H9 (cell line): ENCODE data around the gene MACC1. TPM values are rescaled to one million over a fixed set of nuclear protein-coding genes. Genes with fewer than 3 reads are reported as not detected.

Source experiments
- DNase-seq: peaks from one replicate; pipeline ENCODE4 v3.0.0-alpha.2; 2017
- H2AFZ ChIP-seq: one replicate; pipeline ENCODE4 v1.6.1; 2013; ENCODE audit warnings: mild to moderate bottlenecking, low read length, control low read depth, moderate library complexity
- H2AK5ac ChIP-seq: 2 replicates; pipeline ENCODE4 v1.6.1; 2013; ENCODE audit warnings: low read length, control low read depth, mixed read lengths; ENCODE audit not compliant: insufficient read length
- H2BK120ac ChIP-seq: one replicate; pipeline ENCODE4 v1.6.1; 2013; ENCODE audit warnings: low read depth, mild to moderate bottlenecking, low read length, control low read depth, inconsistent platforms; ENCODE audit not compliant: poor library complexity, severe bottlenecking
- H2BK12ac ChIP-seq: 2 replicates; pipeline ENCODE4 v1.6.1; 2013; ENCODE audit warnings: low read length, control low read depth, mixed read lengths, low read depth; ENCODE audit not compliant: insufficient read length
- H2BK15ac ChIP-seq: 2 replicates; pipeline ENCODE4 v1.6.1; 2013; ENCODE audit warnings: low read depth, low read length, control low read depth
- H2BK20ac ChIP-seq: one replicate; pipeline ENCODE4 v1.6.1; 2013; ENCODE audit warnings: low read depth, mild to moderate bottlenecking, low read length, control low read depth, inconsistent platforms; ENCODE audit not compliant: poor library complexity, severe bottlenecking
- H2BK5ac ChIP-seq: 2 replicates; pipeline ENCODE4 v1.6.1; 2013; ENCODE audit warnings: low read length, control low read depth, mixed read lengths; ENCODE audit not compliant: insufficient read length
- H3K14ac ChIP-seq: 2 replicates; pipeline ENCODE4 v1.6.1; 2013; ENCODE audit warnings: low read length, control low read depth; ENCODE audit not compliant: insufficient read depth
- H3K18ac ChIP-seq: 2 replicates; pipeline ENCODE4 v1.6.1; 2013; ENCODE audit warnings: low read depth, mild to moderate bottlenecking, mixed read lengths, low read length, control low read depth; ENCODE audit not compliant: insufficient read length
- H3K23ac ChIP-seq: 2 replicates; pipeline ENCODE4 v1.6.1; 2013; ENCODE audit warnings: low read length, control low read depth, mixed read lengths, low read depth; ENCODE audit not compliant: insufficient read length
- H3K23me2 ChIP-seq: 2 replicates; pipeline ENCODE4 v1.6.1; 2013; ENCODE audit warnings: low read depth, mild to moderate bottlenecking, mixed read lengths, low read length, control low read depth; ENCODE audit not compliant: insufficient read length, poor library complexity, severe bottlenecking
- H3K27ac ChIP-seq: 2 replicates; pipeline ENCODE4 v1.5.1; 2013; ENCODE audit warnings: low read length, control low read depth, mixed read lengths, low read depth; ENCODE audit not compliant: insufficient read length
- H3K27me3 ChIP-seq: 2 replicates; pipeline ENCODE4 v1.6.1; 2013; ENCODE audit warnings: low read length, control low read depth, inconsistent platforms; ENCODE audit not compliant: insufficient read depth
- H3K4ac ChIP-seq: 2 replicates; pipeline ENCODE4 v1.6.1; 2013; ENCODE audit warnings: low read depth, mild to moderate bottlenecking, control low read depth, inconsistent platforms, low read length, moderate library complexity
- H3K4me1 ChIP-seq: 2 replicates; pipeline ENCODE4 v1.6.1; 2013; ENCODE audit warnings: low read length, control low read depth, inconsistent platforms; ENCODE audit not compliant: insufficient read depth
- H3K4me2 ChIP-seq: 2 replicates; pipeline ENCODE4 v1.6.1; 2013; ENCODE audit warnings: low read length, control low read depth, mixed read lengths; ENCODE audit not compliant: insufficient read length, insufficient read depth
- H3K56ac ChIP-seq: 2 replicates; pipeline ENCODE4 v1.6.1; 2013; ENCODE audit warnings: low read depth, mild to moderate bottlenecking, mixed read lengths, low read length, control low read depth; ENCODE audit not compliant: insufficient read length
- H3K79me1 ChIP-seq: 2 replicates; pipeline ENCODE4 v1.6.1; 2013; ENCODE audit warnings: low read depth, mild to moderate bottlenecking, moderate library complexity, low read length, control low read depth, inconsistent platforms; ENCODE audit not compliant: insufficient read depth, poor library complexity, severe bottlenecking
- H3K79me2 ChIP-seq: 2 replicates; pipeline ENCODE4 v1.6.1; 2013; ENCODE audit warnings: low read length, control low read depth, inconsistent platforms; ENCODE audit not compliant: insufficient read depth
- H3K9ac ChIP-seq: 2 replicates; pipeline ENCODE4 v1.6.1; 2013; ENCODE audit warnings: low read length, control low read depth, mixed read lengths; ENCODE audit not compliant: insufficient read length; ENCODE audit errors: extremely low read depth
- H3K9me3 ChIP-seq: one replicate; pipeline ENCODE4 v1.6.1; 2013; ENCODE audit warnings: low read depth, low read length, inconsistent platforms; ENCODE audit not compliant: control insufficient read depth
- H3T11ph ChIP-seq: one replicate; pipeline ENCODE4 v1.6.1; 2013; ENCODE audit warnings: mild to moderate bottlenecking, low read length, control low read depth, inconsistent platforms
- H4K20me1 ChIP-seq: one replicate; pipeline ENCODE4 v1.6.1; 2013; ENCODE audit not compliant: control insufficient read depth, insufficient read length, insufficient read depth
- H4K5ac ChIP-seq: 2 replicates; pipeline ENCODE4 v1.6.1; 2013; ENCODE audit warnings: low read depth, mild to moderate bottlenecking, mixed read lengths, low read length, control low read depth; ENCODE audit not compliant: insufficient read length
- H4K8ac ChIP-seq: replicated peaks from 2 replicates; pipeline ENCODE4 v1.6.1; 2013; ENCODE audit warnings: low read length, control low read depth, mixed read lengths, low read depth; ENCODE audit not compliant: insufficient read length
- H4K91ac ChIP-seq: 2 replicates; pipeline ENCODE4 v1.6.1; 2013; ENCODE audit warnings: low read depth, mild to moderate bottlenecking, moderate library complexity, mixed read lengths, low read length, control low read depth; ENCODE audit not compliant: insufficient read length
- H3K27ac Mint-ChIP-seq, 3 experiments: 2 replicates in 2 of 3; 3 replicates in 1 of 3; pipeline ENCODE4 v1.8.0; 2020 to 2021; ENCODE audit warnings: mixed read lengths in 3 of 3, mild to moderate bottlenecking in 1 of 3, moderate library complexity in 1 of 3
- H3K27me3 Mint-ChIP-seq: 2 replicates; pipeline ENCODE4 v1.8.0; 2021; ENCODE audit warnings: low read depth, mild to moderate bottlenecking, moderate library complexity, mixed read lengths
- H3K36me3 Mint-ChIP-seq, 3 experiments: 2 replicates in 2 of 3; 3 replicates in 1 of 3; pipeline ENCODE4 v1.8.0; 2020 to 2021; ENCODE audit warnings: low read depth in 3 of 3, mixed read lengths in 3 of 3; ENCODE audit not compliant: insufficient read depth in 1 of 3
- H3K4me1 Mint-ChIP-seq, 2 experiments: 2 replicates each; pipeline ENCODE4 v1.8.0; 2020; ENCODE audit warnings: mixed read lengths in 2 of 2
- H3K4me3 Mint-ChIP-seq, 2 experiments: 2 replicates in 1 of 2; 3 replicates in 1 of 2; pipeline ENCODE4 v1.8.0; 2020 to 2021; ENCODE audit warnings: mild to moderate bottlenecking in 2 of 2, mixed read lengths in 2 of 2, moderate library complexity in 1 of 2
- H3K9me3 Mint-ChIP-seq, 2 experiments: 2 replicates in 1 of 2; 3 replicates in 1 of 2; pipeline ENCODE4 v1.8.0; 2020; ENCODE audit warnings: mild to moderate bottlenecking in 2 of 2, mixed read lengths in 2 of 2, moderate library complexity in 1 of 2
- CTCF ChIP-seq: fragments of 200-600 bp; sonication (generic); conservative IDR thresholded peaks from 3 replicates; pipeline ENCODE4 v1.8.0; 2021; ENCODE audit warnings: antibody characterized with exemption, mild to moderate bottlenecking
- WGBS: extraction: QIAGEN DNeasy Blood & Tissue Kit; methylation state at CpG from one replicate; pipeline ENCODE4 v1.1.7; 2013; ENCODE audit warnings: missing lambda C conversion rate, low lambda C conversion rate, mixed read lengths; ENCODE audit not compliant: insufficient read length; ENCODE audit errors: extremely low coverage; 5-methylcytosine and 5-hydroxymethylcytosine counted together
- total RNA-seq: library from RNA; stranded (reverse); gene quantifications from 2 replicates; pipeline ENCODE4 v1.2.1, GENCODE V29; 2021

MACC1 gene
- total RNA-seq, 1 experiment from 2014 or later, result 11.0 TPM

- TF ChIP-seq CTCF, result no peak
- no peak overlapping the region for H4K5ac ChIP-seq
- H3K9me3 ChIP-seq, result no peaks in the 10 kb centered on the region
- no peaks in the 10 kb centered on the region for H3K23me2 ChIP-seq
- H2BK12ac ChIP-seq, result no peak overlapping the region
- H3K14ac ChIP-seq, result no peak overlapping the region
- H3K4me2 ChIP-seq, result no peak overlapping the region
- no peak overlapping the region for H3K23ac ChIP-seq
- Mint-ChIP-seq H3K9me3 (no peaks in the 10 kb centered on the region), H3K36me3 (peaks cover 4 to 12% (median 8%) of the 10 kb centered on the region in 3 experiments; a peak in 5 of 7 replicates), H3K27ac (peak overlapping the region in 2 of 3 experiments; percentile 16 to 44; a peak in 1 of 7 replicates), H3K27me3 (no peaks in the 10 kb centered on the region), H3K4me3 (no peak overlapping the region), H3K4me1 (peaks cover 10 to 20% of the 10 kb centered on the region in 2 experiments)
- no peak overlapping the region for H2AFZ ChIP-seq
- H3K27ac ChIP-seq, result no peak overlapping the region
- H3K4me1 ChIP-seq, result peaks cover 3% of the 10 kb centered on the region; the same call in 1 of the 2 replicates
- H2BK5ac ChIP-seq, result no peak overlapping the region
- no peak overlapping the region for H3K18ac ChIP-seq
- no peaks in the 10 kb centered on the region for H3K27me3 ChIP-seq
- no peaks in the 10 kb centered on the region for H3K79me1 ChIP-seq
- no peak for DNase-seq
- no peaks in the 10 kb centered on the region for H4K20me1 ChIP-seq
- no peak overlapping the region for H3K56ac ChIP-seq
- no peak overlapping the region for H3T11ph ChIP-seq
- H3K9ac ChIP-seq, result no peak overlapping the region
- H4K8ac ChIP-seq, result no peak overlapping the region
- H3K4ac ChIP-seq, result no peak overlapping the region
- H4K91ac ChIP-seq, result no peak overlapping the region
- H2BK20ac ChIP-seq, result no peak overlapping the region
- no peak overlapping the region for H2BK120ac ChIP-seq
- no peaks in the 10 kb centered on the region for H3K79me2 ChIP-seq
- no peak overlapping the region for H2AK5ac ChIP-seq
- no peak overlapping the region for H2BK15ac ChIP-seq
- no CpG with 5 or more reads among the region's 1 CpG for WGBS
Measured at GRCh38 chr7:20162665-20163064, 54.5 kb downstream of the MACC1 start.
